Upper lobe of left lung (tissue), 4 donors: Measurements from ENCODE around the gene PTPRK.

Experiments
- CTCF ChIP-seq, 6 experiments: fragments of 450-650 bp in 4 of 6; fragments of 200-600 bp in 2 of 6; sonication (generic) in 2 of 6; IDR thresholded peaks; one replicate each; pipeline ENCODE4 v1.5.1; 2016 to 2019; ENCODE audit warnings: antibody characterized with exemption in 6 of 6
- EP300 ChIP-seq, 4 donors: sonication (generic); formaldehyde crosslinking; IDR thresholded peaks; one replicate each; pipeline ENCODE4 v1.5.1; 2017; ENCODE audit warnings: antibody characterized with exemption in 4 of 4, control low read depth in 2 of 4
- POLR2A ChIP-seq, 4 donors: fragments of 450-650 bp; IDR thresholded peaks; one replicate each; pipeline ENCODE4 v1.5.1; 2016 to 2017; ENCODE audit warnings: antibody characterized with exemption in 4 of 4, mild to moderate bottlenecking in 2 of 4
- POLR2AphosphoS5 ChIP-seq, 2 donors: sonication (generic); formaldehyde crosslinking; IDR thresholded peaks; one replicate each; pipeline ENCODE4 v1.5.1; 2017; ENCODE audit warnings: antibody characterized with exemption in 2 of 2

DNA sequence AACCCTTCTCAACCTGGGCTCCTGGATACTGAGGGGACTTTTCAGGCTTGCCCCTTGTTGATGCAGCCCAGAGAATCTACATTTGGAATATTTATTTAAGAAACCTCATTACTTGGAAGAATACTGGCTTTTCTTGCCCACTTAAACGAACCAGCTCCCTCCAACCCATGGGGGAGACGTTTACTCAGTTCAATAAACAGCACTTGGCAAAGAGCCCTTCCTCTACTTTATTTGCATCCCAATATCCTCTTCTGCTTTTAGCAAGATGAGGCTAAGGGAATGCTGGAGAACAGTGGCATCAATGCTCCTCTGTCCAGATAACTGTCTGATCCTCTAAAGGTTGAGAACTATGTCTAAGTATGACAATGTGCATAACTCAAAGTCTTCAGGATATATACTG is 22.2 kb downstream of the PTPRK start:
- TF ChIP-seq POLR2A (IDR thresholded peaks at IDR 0.05) = no peak
- no peak for TF ChIP-seq EP300 (IDR thresholded peaks at IDR 0.05)
- no peak for TF ChIP-seq CTCF (IDR thresholded peaks at IDR 0.05)
- TF ChIP-seq POLR2AphosphoS5 (IDR thresholded peaks at IDR 0.05) = no peak
